ENCODE measurements around the gene TH. TPM values are rescaled to one million over a fixed set of nuclear protein-coding genes. Genes with fewer than 3 reads are reported as not detected.

TH gene
- 8.5 TPM for total RNA-seq

DNA sequence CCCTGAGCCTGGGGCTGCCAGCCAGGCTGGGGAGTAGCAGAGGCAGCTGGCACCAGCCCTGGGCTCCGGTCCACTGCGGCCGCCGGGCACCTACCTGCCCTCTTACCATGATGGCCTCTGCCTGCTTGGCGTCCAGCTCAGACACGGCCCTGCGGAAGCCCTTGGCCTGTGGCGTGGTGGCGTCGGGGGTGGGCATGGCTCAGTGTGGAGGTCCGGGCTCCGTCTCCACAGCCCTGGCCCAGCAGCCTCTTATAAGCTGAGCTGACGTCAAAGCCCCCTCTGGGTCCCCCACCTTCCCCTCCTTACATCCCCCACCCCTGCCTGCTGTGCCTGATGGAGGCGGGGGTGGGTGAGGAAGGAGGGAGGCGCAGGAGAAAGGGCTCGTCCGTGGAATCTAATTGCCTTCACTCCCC, at the start of gene TH:
Gene TH, minus strand, starts transcription at position 225 of the 413 bp plus-strand sequence. Its CDS starts 29 bp downstream, at position 196.

DNA sequence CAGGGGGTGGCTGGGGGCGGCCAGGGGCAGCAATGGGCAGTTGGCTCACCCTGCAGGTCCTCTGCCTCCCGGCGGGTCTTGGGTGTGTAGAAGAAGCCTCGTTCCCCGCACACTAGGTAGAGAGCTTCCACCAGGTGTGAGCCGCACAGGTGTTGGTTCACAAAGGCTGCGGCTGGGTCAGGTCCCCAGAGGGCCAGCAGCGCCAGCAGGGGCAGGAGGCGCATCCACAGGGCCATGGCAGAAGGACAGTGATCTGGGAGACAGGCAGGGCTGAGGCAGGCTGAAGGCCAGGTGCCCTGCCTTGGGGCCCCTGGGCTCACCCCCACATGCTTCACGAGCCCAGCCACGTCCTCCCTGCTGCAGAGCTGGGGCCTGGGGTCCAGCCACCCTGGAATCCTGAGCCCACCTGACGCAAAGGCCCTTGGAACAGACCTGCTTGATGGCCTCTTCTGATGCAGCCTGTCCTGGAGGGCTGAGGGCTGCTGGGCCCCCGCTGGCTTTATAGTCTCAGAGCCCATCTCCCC, 10.8 kb downstream of the TH start, which contains the start of gene INS:
Gene INS, minus strand, starts transcription at position 474 of the 524 bp plus-strand sequence. Its CDS starts 238 bp downstream, at position 236.

DNA sequence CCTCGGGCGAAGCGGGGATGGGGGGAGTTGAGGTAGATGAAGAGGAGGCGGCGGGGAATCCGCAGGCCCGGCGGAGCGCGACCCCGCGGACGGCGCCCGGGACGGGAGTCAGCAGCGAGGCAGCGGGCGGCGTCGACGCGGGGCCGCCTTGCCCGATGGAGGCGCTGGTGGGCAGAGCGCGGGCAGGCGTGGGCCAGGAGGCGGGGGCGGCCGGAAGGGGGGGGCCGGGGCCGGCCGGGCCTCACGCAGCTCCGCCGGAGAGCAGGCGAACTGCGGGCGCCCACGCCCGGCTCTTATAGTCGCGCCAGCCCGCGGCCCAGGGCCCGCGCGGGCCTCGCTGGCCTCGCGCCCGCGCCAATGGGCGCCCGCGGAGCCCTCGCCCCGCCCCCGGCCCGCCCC, 32.5 kb downstream of the TH start, which contains the start of gene IGF2:
Gene IGF2, minus strand, starts transcription at position 267 of the 399 bp plus-strand sequence. CDS start 3,866 bp downstream, outside the sequence.

Small RNA genes within 50 kb of the gene (small RNA-seq; reads per million reads assigned to genes)
- not detected for gene MIR4686
- gene MIR483: 0.39 reads per million, percentile 38 among the genes with 10 or more reads in this experiment

Other genes starting within 250 kb of the TH start
- 30.0 TPM for gene MRPL23, start 224.5 kb downstream of the TH start, total RNA-seq
- 9.5 TPM for gene H19, start 174.0 kb downstream of the TH start, total RNA-seq
- 15.7 TPM for gene IGF2, start 32.4 kb downstream of the TH start, total RNA-seq
- gene INS, start 10.6 kb downstream of the TH start, total RNA-seq: not detected
- gene ASCL2, start 98.8 kb upstream of the TH start, total RNA-seq: 0.69 TPM
- gene C11orf21, start 130.1 kb upstream of the TH start, total RNA-seq: 0.23 TPM
- gene TSPAN32, start 130.2 kb upstream of the TH start, total RNA-seq: 0.69 TPM
- gene CD81, start 205.5 kb upstream of the TH start, total RNA-seq: 156 TPM
- 24.2 TPM for gene TSSC4, start 228.9 kb upstream of the TH start, total RNA-seq

All from diencephalon (tissue), 1 donor.